ENCODE results near the gene CCDC157. TPM values are rescaled to one million over a fixed set of nuclear protein-coding genes. Genes with fewer than 3 reads are reported as not detected.

Gene CCDC157
- total RNA-seq, 6 donors from 2014 or later, result 3.3 to 16.8 (median 7.9) TPM

- H3K27ac ChIP-seq, result peak overlapping the region; percentile 92 to 98 (median 95)
- H3K36me3 ChIP-seq, result peaks cover 2 to 10% (median 8%) of the 10 kb centered on the region in 4 donors
- peaks cover 45 to 52% (median 51%) of the 10 kb centered on the region in 4 donors for H3K4me1 ChIP-seq
- DNase-seq (peak in 1 of 2 donors; percentile 66), ATAC-seq (ENCODE audit: low FRiP score in 2 of 2) (peak; percentile 27 to 69)
- TF ChIP-seq POLR2A (IDR thresholded peaks at IDR 0.05) (no peak), EP300 (IDR thresholded peaks at IDR 0.05) (no peak), POLR2AphosphoS5 (IDR thresholded peaks at IDR 0.05) (no peak), CTCF (IDR thresholded peaks at IDR 0.05) (peak in 1 of 6 experiments; percentile 1)
- WGBS, 2 donors, result 0 to 1% methylated on average over 15 to 27 of the region's 34 CpGs
- peak overlapping the region; percentile 98 to 100 (median 98) for H3K4me3 ChIP-seq
- no peaks in the 10 kb centered on the region for H3K27me3 ChIP-seq
- no peaks in the 10 kb centered on the region for H3K9me3 ChIP-seq
Observed at GRCh38 chr22:30326255-30326705, 30.5 kb upstream of the CCDC157 start.

GRCh38 chr22:30326706-30327362 is 30.0 kb upstream of the CCDC157 start, which contains the start of gene TBC1D10A:
Gene TBC1D10A, minus strand, starts transcription at chr22:30326941. Its CDS starts 60 bp downstream, at chr22:30326881.
- H3K36me3 ChIP-seq, result peaks cover 3 to 14% (median 9%) of the 10 kb centered on the region in 4 donors
- no peaks in the 10 kb centered on the region for H3K27me3 ChIP-seq
- peak within 1 kb of the TSS; percentile 92 to 98 (median 95) for H3K27ac ChIP-seq
- H3K4me3 ChIP-seq, result peak within 1 kb of the TSS; percentile 98 to 100 (median 98)
- DNase-seq (peak; percentile 97 to 98), ATAC-seq (ENCODE audit: low FRiP score in 2 of 2) (peak; percentile 95 to 96)
- TF ChIP-seq CTCF (IDR thresholded peaks at IDR 0.05), result peak in 3 of 6 experiments; percentile 6 to 16 (median 7)
- peak; percentile 68 to 88 for TF ChIP-seq POLR2AphosphoS5 (IDR thresholded peaks at IDR 0.05)
- TF ChIP-seq POLR2A (IDR thresholded peaks at IDR 0.05), result peak in 3 of 4 donors; percentile 72 to 96 (median 92)
- TF ChIP-seq EP300 (IDR thresholded peaks at IDR 0.05), result no peak
- no peaks in the 10 kb centered on the region for H3K9me3 ChIP-seq
- 1 to 8% methylated on average over 5 to 17 of the region's 69 CpGs for WGBS, 2 donors
- peaks cover 39 to 49% (median 45%) of the 10 kb centered on the region in 4 donors for H3K4me1 ChIP-seq

GRCh38 chr22:30327864-30328345 is 28.9 kb upstream of the CCDC157 start:
- DNase-seq, result no peak
- H3K36me3 ChIP-seq, result peaks cover 3 to 24% (median 14%) of the 10 kb centered on the region in 4 donors
- H3K4me3 ChIP-seq, result no peak overlapping the region
- no peak for ATAC-seq (ENCODE audit: low FRiP score in 2 of 2)
- WGBS, 2 donors, result 59 to 69% methylated on average over 5 of the region's 5 CpGs
- H3K4me1 ChIP-seq, result peaks cover 33 to 42% (median 38%) of the 10 kb centered on the region in 4 donors
- H3K27me3 ChIP-seq, result no peaks in the 10 kb centered on the region
- TF ChIP-seq POLR2AphosphoS5 (IDR thresholded peaks at IDR 0.05) (no peak), CTCF (IDR thresholded peaks at IDR 0.05) (no peak), POLR2A (IDR thresholded peaks at IDR 0.05) (no peak), EP300 (IDR thresholded peaks at IDR 0.05) (no peak)
- peak overlapping the region; percentile 92 to 98 (median 95) for H3K27ac ChIP-seq
- H3K9me3 ChIP-seq, result no peaks in the 10 kb centered on the region

GRCh38 chr22:30328466-30329049 is 28.2 kb upstream of the CCDC157 start:
- peaks cover 30 to 41% (median 36%) of the 10 kb centered on the region in 4 donors for H3K4me1 ChIP-seq
- peak overlapping the region in 2 of 4 donors; percentile 38 to 92 for H3K27ac ChIP-seq
- TF ChIP-seq CTCF (IDR thresholded peaks at IDR 0.05), result no peak
- TF ChIP-seq POLR2AphosphoS5 (IDR thresholded peaks at IDR 0.05), result no peak
- no peak for TF ChIP-seq EP300 (IDR thresholded peaks at IDR 0.05)
- TF ChIP-seq POLR2A (IDR thresholded peaks at IDR 0.05), result no peak
- no peaks in the 10 kb centered on the region for H3K9me3 ChIP-seq
- ATAC-seq (ENCODE audit: low FRiP score in 2 of 2) (no peak), DNase-seq (no peak)
- H3K36me3 ChIP-seq, result peaks cover 3 to 31% (median 21%) of the 10 kb centered on the region in 4 donors
- 79 to 87% methylated on average over 2 to 3 of the region's 3 CpGs for WGBS, 2 donors
- no peak overlapping the region for H3K4me3 ChIP-seq
- no peaks in the 10 kb centered on the region for H3K27me3 ChIP-seq

Measured in upper lobe of left lung (tissue), 6 donors.